K562 (cell line): Measurements from ENCODE around the gene AURKB. TPM values are rescaled to one million over a fixed set of nuclear protein-coding genes. Genes with fewer than 3 reads are reported as not detected.

Source experiments
- BCL6 ChIP-seq: fragments of 250-450 bp; sonication (Bioruptor Pico); IDR thresholded peaks from 2 replicates; pipeline ENCODE4 v1.4.0; 2020
- CCNT2 ChIP-seq: IDR thresholded peaks from 2 replicates; pipeline ENCODE4 v1.6.1; 2011; ENCODE audit warnings: borderline replicate concordance, low read depth, mild to moderate bottlenecking, moderate library complexity, mixed read lengths, low read length; ENCODE audit not compliant: insufficient read length; ENCODE audit errors: extremely low read depth
- CHD2 ChIP-seq: IDR thresholded peaks from 2 replicates; pipeline ENCODE4 v1.6.1; 2011; ENCODE audit warnings: low read depth, low read length
- DMBX1 ChIP-seq: fragments of 250-450 bp; sonication (Bioruptor Pico); IDR thresholded peaks from 2 replicates; pipeline ENCODE4 v1.8.0; 2022; ENCODE audit warnings: inconsistent platforms, mild to moderate bottlenecking, moderate library complexity, borderline replicate concordance
- EWSR1 ChIP-seq: fragments of 450-650 bp; IDR thresholded peaks from 2 replicates; pipeline ENCODE4 v1.6.1; 2018; ENCODE audit warnings: borderline replicate concordance, mild to moderate bottlenecking, low read depth, moderate library complexity; ENCODE audit not compliant: partially characterized antibody
- GABPA ChIP-seq: fragments of 200-800 bp; sonication (Bioruptor generic); conservative IDR thresholded peaks from 2 replicates; pipeline ENCODE4 v1.6.1; 2016; ENCODE audit warnings: low read depth, missing genetic modification characterization, missing compliant biosample characterization
- NR2F6 ChIP-seq: fragments of 450-650 bp; formaldehyde crosslinking; IDR thresholded peaks from 2 replicates; pipeline ENCODE4 v1.4.0; 2020; ENCODE audit warnings: mild to moderate bottlenecking
- SIRT6 ChIP-seq: IDR thresholded peaks from one replicate; pipeline ENCODE4 v1.6.1; 2012; ENCODE audit warnings: low read depth, mild to moderate bottlenecking, control low read depth, inconsistent platforms, low read length, moderate library complexity
- SRF ChIP-seq, 2 experiments: fragments of 250-450, 450-650 bp in 1 of 2; sonication (Bioruptor Pico) in 1 of 2; sonication (generic) in 1 of 2; formaldehyde crosslinking; IDR thresholded peaks; 2 replicates each; pipeline versions ENCODE4 v1.5.0 to v1.5.1; 2020 to 2022; ENCODE audit warnings: mild to moderate bottlenecking in 1 of 2, missing genetic modification reagents in 1 of 2
- ZNF224 ChIP-seq: sonication (generic); formaldehyde crosslinking; IDR thresholded peaks from 2 replicates; pipeline ENCODE4 v1.8.0; 2022; ENCODE audit warnings: mild to moderate bottlenecking, missing genetic modification reagents
- ZNF408 ChIP-seq: fragments of 250-450 bp; sonication (Bioruptor Pico); IDR thresholded peaks from 2 replicates; pipeline ENCODE4 v1.4.0; 2020; ENCODE audit warnings: low read depth, mild to moderate bottlenecking, moderate library complexity
- polyA plus RNA-seq, 8 experiments: library from polyadenylated mRNA; depleted of rRNA in 4 of 8; stranded (reverse) in 5 of 8; unstranded in 3 of 8; fragments of >200 nt; fragmentation: Nextera tagmentation in 2 of 8; fragmentation: Illumina TruSeq in 1 of 8; extraction: Ambion mirVana in 2 of 8; extraction: Trizol in 1 of 8; gene quantifications; 2 replicates each; pipeline versions ENCODE4 v1.2.1 to v1.2.3, GENCODE V29; 2011 to 2014; ENCODE audit warnings: inconsistent platforms in 1 of 8, missing spikeins in 1 of 8
- total RNA-seq, 7 experiments: library from RNA; depleted of rRNA in 6 of 7; stranded (reverse); fragments of >200 nt in 6 of 7; fragmentation: Illumina TruSeq in 2 of 7; extraction: Trizol in 2 of 7; gene quantifications; 2 replicates each; pipeline versions ENCODE4 v1.2.1 to v1.2.3, GENCODE V29; 2011 to 2021; ENCODE audit warnings: low replicate concordance in 1 of 7
- TF ChIP-seq, protein P1 (sequence below): sonication (generic); formaldehyde crosslinking; IDR thresholded peaks from 2 replicates; pipeline ENCODE4 v1.8.0; 2023; ENCODE audit warnings: mild to moderate bottlenecking, missing genetic modification reagents
- TF ChIP-seq, protein P2 (sequence below): fragments of 450-650 bp; IDR thresholded peaks from 2 replicates; pipeline ENCODE4 v1.6.1; 2016; ENCODE audit warnings: borderline replicate concordance
- TF ChIP-seq, protein P3 (sequence below): fragments of 200-800 bp; sonication (Bioruptor generic); IDR thresholded peaks from 2 replicates; pipeline ENCODE4 v1.6.1; 2017; ENCODE audit warnings: missing genetic modification characterization, missing compliant biosample characterization
- TF ChIP-seq, protein P4 (sequence below): fragments of 250-450 bp; sonication (Bioruptor Pico); IDR thresholded peaks from 2 replicates; pipeline ENCODE4 v1.8.0; 2021; ENCODE audit warnings: borderline replicate concordance, mild to moderate bottlenecking, moderate library complexity; ENCODE audit not compliant: poor library complexity, severe bottlenecking
- TF ChIP-seq, protein P5 (sequence below): sonication (generic); formaldehyde crosslinking; IDR thresholded peaks from 2 replicates; pipeline ENCODE4 v1.8.1; 2023; ENCODE audit warnings: missing genetic modification reagents, mild to moderate bottlenecking, borderline replicate concordance

The AURKB gene
- total and polyA plus RNA-seq, 9 of the 15 experiments (the other 6 are each of a cell fraction or from before 2014, with no cell fraction given) = 27.2 to 114 (median 74.8) TPM

DNA sequence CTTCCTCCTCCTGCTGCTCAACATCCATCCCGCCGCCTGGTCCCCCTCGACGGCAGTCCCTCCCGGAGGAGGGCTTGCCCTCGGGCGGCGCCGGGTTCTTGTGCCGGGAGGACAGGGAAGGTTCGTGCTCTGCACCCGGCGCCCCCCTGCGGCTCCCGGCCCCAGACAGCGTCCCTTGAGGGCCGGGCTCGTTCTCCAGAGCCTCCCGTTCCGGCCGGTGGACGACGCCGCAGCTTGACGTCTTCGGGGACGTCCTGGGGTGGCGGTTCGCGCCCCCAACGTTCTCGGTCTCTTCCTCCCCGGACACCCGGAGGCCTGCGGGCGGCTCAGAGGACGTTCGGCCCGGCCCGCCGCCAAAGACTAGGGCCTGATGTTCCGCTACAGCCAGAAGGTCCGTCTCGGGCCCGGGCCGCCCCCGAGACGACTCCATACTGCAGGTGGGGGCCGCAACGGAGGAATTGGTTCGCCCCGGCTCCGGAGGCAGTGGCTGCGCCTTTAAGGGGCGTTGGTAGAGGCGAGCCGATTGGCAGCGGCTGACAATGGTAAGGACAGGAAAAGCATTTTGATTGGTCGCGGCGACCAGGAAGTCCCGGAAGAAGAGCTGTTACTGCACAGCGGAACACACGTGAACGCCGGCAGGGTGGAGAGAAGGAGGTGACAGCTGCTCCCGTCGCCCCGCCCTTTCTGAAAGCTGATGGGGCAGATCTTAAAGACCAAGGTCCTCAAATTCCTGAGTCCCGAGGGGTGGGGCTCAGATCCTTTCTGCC, 20.5 kb downstream of the AURKB start, which contains the start of gene BORCS6 (continued):
- TF ChIP-seq, protein P1, sequence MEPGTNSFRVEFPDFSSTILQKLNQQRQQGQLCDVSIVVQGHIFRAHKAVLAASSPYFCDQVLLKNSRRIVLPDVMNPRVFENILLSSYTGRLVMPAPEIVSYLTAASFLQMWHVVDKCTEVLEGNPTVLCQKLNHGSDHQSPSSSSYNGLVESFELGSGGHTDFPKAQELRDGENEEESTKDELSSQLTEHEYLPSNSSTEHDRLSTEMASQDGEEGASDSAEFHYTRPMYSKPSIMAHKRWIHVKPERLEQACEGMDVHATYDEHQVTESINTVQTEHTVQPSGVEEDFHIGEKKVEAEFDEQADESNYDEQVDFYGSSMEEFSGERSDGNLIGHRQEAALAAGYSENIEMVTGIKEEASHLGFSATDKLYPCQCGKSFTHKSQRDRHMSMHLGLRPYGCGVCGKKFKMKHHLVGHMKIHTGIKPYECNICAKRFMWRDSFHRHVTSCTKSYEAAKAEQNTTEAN (CRISPR knock-in tag) = no peak
- TF ChIP-seq SIRT6 (no peak), ZNF408 (CRISPR knock-in tag) (no peak), CCNT2 (no peak), ZNF224 (CRISPR knock-in tag) (no peak), BCL6 (CRISPR knock-in tag) (no peak), GABPA (tag) (peak; percentile 73), EWSR1 (no peak), SRF (CRISPR knock-in tag; IDR thresholded peaks at IDR 0.05) (peak in 1 of 2 experiments; percentile 33; a peak in 1 of 4 replicates), DMBX1 (CRISPR knock-in tag) (no peak), NR2F6 (CRISPR knock-in tag) (no peak), CHD2 (0 out of 2 replicates have a peak, but pooled peaks have one; percentile 14)
- TF ChIP-seq, protein P2, sequence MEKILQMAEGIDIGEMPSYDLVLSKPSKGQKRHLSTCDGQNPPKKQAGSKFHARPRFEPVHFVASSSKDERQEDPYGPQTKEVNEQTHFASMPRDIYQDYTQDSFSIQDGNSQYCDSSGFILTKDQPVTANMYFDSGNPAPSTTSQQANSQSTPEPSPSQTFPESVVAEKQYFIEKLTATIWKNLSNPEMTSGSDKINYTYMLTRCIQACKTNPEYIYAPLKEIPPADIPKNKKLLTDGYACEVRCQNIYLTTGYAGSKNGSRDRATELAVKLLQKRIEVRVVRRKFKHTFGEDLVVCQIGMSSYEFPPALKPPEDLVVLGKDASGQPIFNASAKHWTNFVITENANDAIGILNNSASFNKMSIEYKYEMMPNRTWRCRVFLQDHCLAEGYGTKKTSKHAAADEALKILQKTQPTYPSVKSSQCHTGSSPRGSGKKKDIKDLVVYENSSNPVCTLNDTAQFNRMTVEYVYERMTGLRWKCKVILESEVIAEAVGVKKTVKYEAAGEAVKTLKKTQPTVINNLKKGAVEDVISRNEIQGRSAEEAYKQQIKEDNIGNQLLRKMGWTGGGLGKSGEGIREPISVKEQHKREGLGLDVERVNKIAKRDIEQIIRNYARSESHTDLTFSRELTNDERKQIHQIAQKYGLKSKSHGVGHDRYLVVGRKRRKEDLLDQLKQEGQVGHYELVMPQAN = no peak
- TF ChIP-seq, protein P3, sequence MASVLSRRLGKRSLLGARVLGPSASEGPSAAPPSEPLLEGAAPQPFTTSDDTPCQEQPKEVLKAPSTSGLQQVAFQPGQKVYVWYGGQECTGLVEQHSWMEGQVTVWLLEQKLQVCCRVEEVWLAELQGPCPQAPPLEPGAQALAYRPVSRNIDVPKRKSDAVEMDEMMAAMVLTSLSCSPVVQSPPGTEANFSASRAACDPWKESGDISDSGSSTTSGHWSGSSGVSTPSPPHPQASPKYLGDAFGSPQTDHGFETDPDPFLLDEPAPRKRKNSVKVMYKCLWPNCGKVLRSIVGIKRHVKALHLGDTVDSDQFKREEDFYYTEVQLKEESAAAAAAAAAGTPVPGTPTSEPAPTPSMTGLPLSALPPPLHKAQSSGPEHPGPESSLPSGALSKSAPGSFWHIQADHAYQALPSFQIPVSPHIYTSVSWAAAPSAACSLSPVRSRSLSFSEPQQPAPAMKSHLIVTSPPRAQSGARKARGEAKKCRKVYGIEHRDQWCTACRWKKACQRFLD (CRISPR knock-in tag) = peak; percentile 40; the same call in 1 of the 2 replicates
- TF ChIP-seq, protein P4, sequence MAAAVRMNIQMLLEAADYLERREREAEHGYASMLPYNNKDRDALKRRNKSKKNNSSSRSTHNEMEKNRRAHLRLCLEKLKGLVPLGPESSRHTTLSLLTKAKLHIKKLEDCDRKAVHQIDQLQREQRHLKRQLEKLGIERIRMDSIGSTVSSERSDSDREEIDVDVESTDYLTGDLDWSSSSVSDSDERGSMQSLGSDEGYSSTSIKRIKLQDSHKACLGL (CRISPR knock-in tag) = no peak
- TF ChIP-seq, protein P5, sequence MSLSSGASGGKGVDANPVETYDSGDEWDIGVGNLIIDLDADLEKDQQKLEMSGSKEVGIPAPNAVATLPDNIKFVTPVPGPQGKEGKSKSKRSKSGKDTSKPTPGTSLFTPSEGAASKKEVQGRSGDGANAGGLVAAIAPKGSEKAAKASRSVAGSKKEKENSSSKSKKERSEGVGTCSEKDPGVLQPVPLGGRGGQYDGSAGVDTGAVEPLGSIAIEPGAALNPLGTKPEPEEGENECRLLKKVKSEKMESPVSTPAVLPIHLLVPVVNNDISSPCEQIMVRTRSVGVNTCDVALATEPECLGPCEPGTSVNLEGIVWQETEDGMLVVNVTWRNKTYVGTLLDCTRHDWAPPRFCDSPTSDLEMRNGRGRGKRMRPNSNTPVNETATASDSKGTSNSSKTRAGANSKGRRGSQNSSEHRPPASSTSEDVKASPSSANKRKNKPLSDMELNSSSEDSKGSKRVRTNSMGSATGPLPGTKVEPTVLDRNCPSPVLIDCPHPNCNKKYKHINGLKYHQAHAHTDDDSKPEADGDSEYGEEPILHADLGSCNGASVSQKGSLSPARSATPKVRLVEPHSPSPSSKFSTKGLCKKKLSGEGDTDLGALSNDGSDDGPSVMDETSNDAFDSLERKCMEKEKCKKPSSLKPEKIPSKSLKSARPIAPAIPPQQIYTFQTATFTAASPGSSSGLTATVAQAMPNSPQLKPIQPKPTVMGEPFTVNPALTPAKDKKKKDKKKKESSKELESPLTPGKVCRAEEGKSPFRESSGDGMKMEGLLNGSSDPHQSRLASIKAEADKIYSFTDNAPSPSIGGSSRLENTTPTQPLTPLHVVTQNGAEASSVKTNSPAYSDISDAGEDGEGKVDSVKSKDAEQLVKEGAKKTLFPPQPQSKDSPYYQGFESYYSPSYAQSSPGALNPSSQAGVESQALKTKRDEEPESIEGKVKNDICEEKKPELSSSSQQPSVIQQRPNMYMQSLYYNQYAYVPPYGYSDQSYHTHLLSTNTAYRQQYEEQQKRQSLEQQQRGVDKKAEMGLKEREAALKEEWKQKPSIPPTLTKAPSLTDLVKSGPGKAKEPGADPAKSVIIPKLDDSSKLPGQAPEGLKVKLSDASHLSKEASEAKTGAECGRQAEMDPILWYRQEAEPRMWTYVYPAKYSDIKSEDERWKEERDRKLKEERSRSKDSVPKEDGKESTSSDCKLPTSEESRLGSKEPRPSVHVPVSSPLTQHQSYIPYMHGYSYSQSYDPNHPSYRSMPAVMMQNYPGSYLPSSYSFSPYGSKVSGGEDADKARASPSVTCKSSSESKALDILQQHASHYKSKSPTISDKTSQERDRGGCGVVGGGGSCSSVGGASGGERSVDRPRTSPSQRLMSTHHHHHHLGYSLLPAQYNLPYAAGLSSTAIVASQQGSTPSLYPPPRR (CRISPR knock-in tag) = no peak
